ENCODE data around the gene FSTL4. TPM values are rescaled to one million over a fixed set of nuclear protein-coding genes. Genes with fewer than 3 reads are reported as not detected.

The FSTL4 gene
- total RNA-seq, 1 experiment from 2014 or later: 0.12 TPM

DNA sequence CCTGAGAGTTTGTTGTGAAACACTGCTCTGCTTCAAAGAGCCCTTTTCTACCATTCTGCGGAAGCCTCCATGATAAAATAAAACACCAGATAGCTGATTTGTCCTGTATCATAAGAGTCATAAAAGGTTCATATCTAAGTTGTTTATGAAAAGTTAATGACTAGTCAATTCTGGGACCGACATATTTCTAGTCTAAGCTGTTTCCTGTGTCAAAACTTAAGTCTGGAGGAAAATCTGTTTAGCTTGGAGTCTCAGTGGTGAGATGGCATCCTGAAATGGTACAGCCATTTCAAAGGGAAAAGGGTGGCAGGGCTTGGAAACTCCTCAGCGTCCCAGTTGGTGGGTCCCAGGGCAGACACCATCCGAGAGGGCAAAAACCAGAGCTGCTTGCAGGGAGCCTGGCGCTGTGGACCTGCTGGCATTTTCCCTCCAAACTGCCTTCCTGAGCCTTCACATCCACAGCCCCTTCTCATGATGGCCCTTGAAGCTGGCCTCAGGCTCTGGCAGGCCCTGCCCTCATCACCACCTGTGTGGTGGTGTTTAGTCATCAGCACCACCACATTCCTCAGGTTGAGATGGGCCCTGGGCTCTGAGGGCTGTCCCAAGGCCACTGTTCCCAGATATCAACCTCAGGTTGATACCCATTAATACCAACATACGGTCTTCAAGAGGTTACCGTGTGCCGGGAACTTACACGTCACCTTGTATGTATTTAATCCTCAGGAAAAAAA, 376.5 kb downstream of the FSTL4 start:
- H3K36me3 Mint-ChIP-seq (ENCODE audit: insufficient read depth, unreplicated experiment): peaks cover under 1% of the 10 kb centered on the region
- H3K4me3 Mint-ChIP-seq (ENCODE audit: unreplicated experiment): no peak overlapping the region
- no peaks in the 10 kb centered on the region for H3K9me3 Mint-ChIP-seq (ENCODE audit: unreplicated experiment)
- no peak for TF ChIP-seq CTCF (IDR thresholded peaks at IDR 0.05; ENCODE audit: unreplicated experiment)
- H3K27ac Mint-ChIP-seq (ENCODE audit: low read depth, unreplicated experiment): no peak overlapping the region
- ChIA-PET POLR2A (interaction anchor here (0.7 to 2.6 kb wide), 6 partner anchors 9 to 365 kb away, joined by 3 to 9 read pairs (median 3); partner anchors contain the start of gene HSPA4), CTCF (interaction anchor here (0.9 to 1.3 kb wide), 2 partner anchors 13 to 124 kb away, joined by 3 read pairs; no protein-coding TSS in a partner anchor)
- no TSS peak for BruUV-seq (replicated peaks)
- intact Hi-C loops (cut with micrococcal nuclease): no loop called here
- no peaks in the 10 kb centered on the region for H3K27me3 Mint-ChIP-seq (ENCODE audit: insufficient read depth, unreplicated experiment)
- peaks cover 31% of the 10 kb centered on the region for H3K4me1 Mint-ChIP-seq (ENCODE audit: insufficient read depth, unreplicated experiment)
- DNase-seq (ENCODE audit: unreplicated experiment): no peak

- CTCF ChIA-PET: interaction anchor here (0.9 kb wide), 1 partner anchor 123 kb away, joined by 3 read pairs; no protein-coding TSS in a partner anchor
- no peaks in the 10 kb centered on the region for H3K27me3 Mint-ChIP-seq (ENCODE audit: insufficient read depth, unreplicated experiment)
- H3K27ac Mint-ChIP-seq (ENCODE audit: low read depth, unreplicated experiment): no peak overlapping the region
- intact Hi-C loops (cut with micrococcal nuclease): no loop called here
- H3K9me3 Mint-ChIP-seq (ENCODE audit: unreplicated experiment): no peaks in the 10 kb centered on the region
- POLR2A ChIA-PET: interaction anchor here (0.7 to 2.6 kb wide), 2 partner anchors 11 to 364 kb away, joined by 3 to 9 read pairs; no protein-coding TSS in a partner anchor
- H3K36me3 Mint-ChIP-seq (ENCODE audit: insufficient read depth, unreplicated experiment): peaks cover 6% of the 10 kb centered on the region
- BruUV-seq (replicated peaks): no TSS peak
- no peak overlapping the region for H3K4me3 Mint-ChIP-seq (ENCODE audit: unreplicated experiment)
- peaks cover 35% of the 10 kb centered on the region for H3K4me1 Mint-ChIP-seq (ENCODE audit: insufficient read depth, unreplicated experiment)
- TF ChIP-seq CTCF (IDR thresholded peaks at IDR 0.05; ENCODE audit: unreplicated experiment): no peak
- no peak for DNase-seq (ENCODE audit: unreplicated experiment)
Observed at GRCh38 chr5:133234911-133235310, 377.4 kb downstream of the FSTL4 start.

- no peak for DNase-seq (ENCODE audit: unreplicated experiment)
- H3K9me3 Mint-ChIP-seq (ENCODE audit: unreplicated experiment): no peaks in the 10 kb centered on the region
- BruUV-seq (replicated peaks): no TSS peak
Observed at GRCh38 chr5:133234273-133234672, 378.1 kb downstream of the FSTL4 start.

More at GRCh38 chr5:133234273-133234672, 378.1 kb downstream of the FSTL4 start:
- CTCF ChIA-PET: no interaction called here
- POLR2A ChIA-PET: interaction anchor here (0.7 to 2.6 kb wide), 3 partner anchors 9 to 182 kb away, joined by 3 to 9 read pairs (median 3); no protein-coding TSS in a partner anchor
- H3K4me3 Mint-ChIP-seq (ENCODE audit: unreplicated experiment): no peak overlapping the region
- no peak overlapping the region for H3K27ac Mint-ChIP-seq (ENCODE audit: low read depth, unreplicated experiment)
- intact Hi-C loops (cut with micrococcal nuclease): no loop called here
- peaks cover 6% of the 10 kb centered on the region for H3K36me3 Mint-ChIP-seq (ENCODE audit: insufficient read depth, unreplicated experiment)
- no peaks in the 10 kb centered on the region for H3K27me3 Mint-ChIP-seq (ENCODE audit: insufficient read depth, unreplicated experiment)
- peaks cover 41% of the 10 kb centered on the region for H3K4me1 Mint-ChIP-seq (ENCODE audit: insufficient read depth, unreplicated experiment)
- TF ChIP-seq CTCF (IDR thresholded peaks at IDR 0.05; ENCODE audit: unreplicated experiment): no peak
